HG02970 (cell line): Measurements from ENCODE around the gene ACTR6.
"Not testable (repeated sequence)": the region's sequence is repeated elsewhere in the genome, so short reads cannot be mapped to it uniquely, and the experiment has no call there.

ENCODE experiments used
- ATAC-seq: cut with Tn5 transposase; IDR thresholded peaks from one replicate; pipeline ENCODE4 v1.9.1; 2021; ENCODE audit warnings: mild to moderate bottlenecking, moderate library complexity, moderate number of reproducible peaks; ENCODE audit not compliant: unreplicated experiment, low FRiP score

Gene ACTR6

DNA sequence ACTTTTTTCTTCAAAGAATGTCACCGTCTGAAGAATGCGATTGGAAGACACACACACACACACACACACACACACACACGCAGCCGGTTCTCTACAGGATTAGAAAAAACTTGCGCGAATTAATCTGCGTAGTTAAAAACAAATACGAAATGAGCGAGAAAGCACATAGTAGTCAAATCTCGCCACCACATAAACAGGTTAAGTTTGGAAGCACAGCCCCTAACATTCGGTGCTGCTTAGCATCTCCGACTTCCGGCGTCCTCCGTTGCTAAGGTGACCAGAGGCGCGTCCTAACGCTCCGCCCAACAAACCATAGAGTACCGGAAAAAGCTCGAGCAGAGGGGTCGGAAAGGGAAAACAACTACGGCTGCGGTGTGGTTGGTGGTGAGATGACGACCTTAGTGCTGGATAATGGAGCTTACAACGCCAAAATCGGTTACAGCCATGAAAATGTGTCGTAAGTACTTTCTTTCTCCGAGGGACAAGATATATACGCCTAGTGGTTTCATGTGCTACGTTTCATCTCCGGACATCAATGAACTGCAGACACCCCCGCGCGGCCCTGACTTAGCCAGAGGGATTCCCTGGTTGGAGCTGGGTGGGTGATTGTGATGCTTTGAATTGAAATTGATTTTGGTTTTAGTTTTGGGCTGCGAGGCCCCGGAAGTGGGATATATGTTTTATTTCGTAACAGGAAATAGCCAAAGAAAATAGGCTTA lies at the start of gene ACTR6:
Gene ACTR6 (plus strand): TSS at position 353 of the 719 bp plus-strand sequence. CDS start 37 bp downstream, at position 390.
- peak; percentile 91 for ATAC-seq

DNA sequence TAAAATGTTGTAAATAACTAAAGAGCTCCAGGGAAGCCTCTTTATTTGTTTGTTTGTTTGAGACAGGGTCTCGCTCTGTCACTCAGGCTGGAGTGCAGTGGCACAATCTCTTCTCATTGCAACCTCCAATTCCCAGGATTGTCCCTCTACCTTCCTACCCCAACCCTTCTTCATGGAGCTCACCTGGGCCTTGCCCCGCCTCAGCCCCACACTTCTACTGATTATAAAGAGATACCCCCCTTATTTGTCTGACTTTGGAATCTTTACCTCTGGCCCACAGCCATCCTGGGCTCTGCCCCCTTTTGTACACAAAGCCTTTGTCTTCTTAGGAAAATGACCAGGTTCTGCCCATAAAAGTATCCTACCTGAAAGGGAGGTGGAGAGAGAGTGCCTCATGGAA lies 48.8 kb upstream of the ACTR6 start:
- no peak for ATAC-seq

DNA sequence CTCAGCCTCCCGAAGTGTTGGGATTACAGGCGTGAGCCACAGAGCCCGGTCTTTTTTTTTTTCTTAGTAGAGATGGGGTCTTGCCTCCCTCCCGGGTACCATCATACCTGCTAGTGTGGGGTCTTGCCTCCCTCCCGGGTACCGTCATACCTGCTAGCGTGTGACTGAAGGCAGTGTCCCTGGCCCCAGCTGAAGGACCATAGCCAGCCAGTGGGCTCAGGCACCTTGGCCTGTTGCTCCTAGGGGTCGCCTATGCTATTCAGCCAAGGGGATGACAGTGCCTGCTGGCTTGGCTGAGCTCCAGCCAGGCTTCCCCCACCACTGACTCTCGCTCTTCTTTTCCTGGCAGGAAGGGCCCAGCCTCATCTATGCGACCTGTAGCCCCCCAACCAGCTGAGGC lies 47.5 kb upstream of the ACTR6 start:
- no peak for ATAC-seq

DNA sequence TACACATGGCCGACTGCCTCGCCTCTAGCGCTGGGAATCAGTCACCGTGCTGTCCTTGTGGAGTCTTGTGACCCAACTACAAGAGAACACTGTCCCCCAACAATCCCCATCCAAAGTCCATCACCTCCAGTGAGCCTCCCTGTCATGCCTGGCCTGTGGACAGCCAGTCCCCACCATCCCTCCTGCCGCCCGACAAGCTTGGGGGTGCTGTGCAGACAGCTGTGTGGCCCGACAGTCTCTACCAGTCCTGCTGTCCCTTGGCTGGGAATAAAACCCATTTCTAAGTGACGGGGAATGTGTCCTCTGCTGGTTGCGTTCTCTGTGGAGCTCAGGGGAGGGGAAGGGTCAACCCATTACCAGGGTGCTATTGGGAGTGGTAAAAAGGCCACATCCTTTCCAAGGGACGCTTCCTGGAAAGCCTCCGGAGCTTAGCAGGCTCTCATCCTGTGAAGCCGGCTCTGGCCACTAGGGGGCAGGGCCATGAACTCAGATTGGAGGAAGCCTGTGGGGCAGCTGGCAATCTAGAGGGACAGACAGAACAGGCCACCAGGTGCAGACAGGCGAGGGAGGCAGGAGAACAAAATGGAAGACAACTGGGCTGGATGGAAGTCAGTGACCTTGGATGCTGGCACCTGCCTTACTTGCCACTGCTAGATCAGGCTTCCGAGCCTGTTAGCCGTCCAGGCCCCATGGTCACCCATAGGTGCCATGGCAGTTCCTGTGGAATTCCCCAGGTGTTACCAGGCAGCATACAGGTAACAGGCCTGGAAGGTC lies 46.0 kb upstream of the ACTR6 start:
- no peak for ATAC-seq

DNA sequence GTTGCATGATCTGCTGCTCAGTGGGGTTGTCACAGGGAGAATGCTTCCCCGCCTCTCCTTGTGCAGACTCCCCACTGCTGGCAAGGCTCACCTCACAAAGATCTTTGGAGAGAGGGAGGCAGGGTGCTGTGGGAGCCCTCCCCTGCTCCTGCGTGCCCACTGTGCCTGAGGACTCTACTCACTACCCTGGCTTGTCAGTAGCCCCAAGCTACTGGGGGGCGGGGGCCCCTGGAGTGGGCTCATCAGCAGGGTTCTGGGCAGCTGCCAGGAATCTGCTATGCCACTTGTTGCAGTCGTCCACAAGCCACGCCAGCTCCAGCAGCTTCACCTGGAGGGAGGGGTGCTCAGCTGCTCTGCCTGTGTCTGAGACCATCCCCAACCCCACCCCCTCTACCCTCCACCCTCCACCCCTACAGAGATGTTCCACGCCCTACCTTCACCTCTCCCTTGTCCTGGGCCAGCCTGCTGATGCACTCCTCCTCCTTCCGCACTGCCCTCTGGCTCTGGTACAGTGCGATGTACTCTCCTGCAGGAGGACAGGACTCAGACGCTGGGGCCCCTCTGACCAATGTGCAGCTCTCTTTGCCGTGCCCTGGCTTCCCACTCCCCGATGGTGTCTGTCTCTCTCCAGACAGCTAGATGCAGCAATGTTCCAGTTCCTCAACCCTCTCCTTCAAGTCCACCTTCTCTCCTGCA lies 43.7 kb upstream of the ACTR6 start:
- no peak for ATAC-seq

DNA sequence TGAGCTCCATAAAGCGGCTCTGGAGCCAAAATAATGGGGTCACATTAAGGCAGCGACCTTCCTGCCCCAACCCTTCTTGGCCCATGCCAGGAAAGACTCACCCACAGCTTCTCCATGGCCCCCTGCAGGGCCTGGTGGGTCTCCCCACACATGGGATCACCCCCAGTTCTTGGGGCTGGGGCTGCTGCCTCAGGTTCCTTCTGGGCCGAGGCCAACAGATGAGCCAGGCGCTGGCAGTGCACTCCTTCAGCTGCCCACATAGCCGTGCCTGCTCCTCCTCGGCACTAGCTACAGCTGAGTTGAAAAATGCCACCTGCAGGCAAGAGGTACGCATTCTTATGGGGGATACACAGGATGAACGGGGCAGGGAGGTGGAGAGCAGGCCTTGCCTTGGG lies 43.2 kb upstream of the ACTR6 start:
- no peak for ATAC-seq

DNA sequence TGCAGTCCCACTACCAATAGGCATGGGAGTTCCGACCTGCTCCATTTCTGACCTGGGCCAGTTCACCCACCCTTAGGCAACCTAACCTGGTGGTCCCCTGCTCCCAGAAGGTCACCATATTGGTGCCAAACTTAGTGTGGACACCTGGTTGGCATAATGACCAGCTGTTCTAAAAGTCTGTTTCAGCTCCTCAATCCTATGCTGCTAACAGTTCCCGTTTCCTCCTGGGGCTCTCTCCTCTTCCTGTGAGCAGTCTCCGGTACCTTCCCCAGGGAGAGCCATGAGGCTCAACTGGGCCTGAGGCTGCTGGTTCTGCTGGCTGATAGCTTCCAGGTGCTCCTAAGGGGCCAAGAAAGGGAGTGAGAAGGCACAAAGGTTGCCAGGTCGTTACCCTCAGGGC lies 42.1 kb upstream of the ACTR6 start:
- no peak for ATAC-seq

DNA sequence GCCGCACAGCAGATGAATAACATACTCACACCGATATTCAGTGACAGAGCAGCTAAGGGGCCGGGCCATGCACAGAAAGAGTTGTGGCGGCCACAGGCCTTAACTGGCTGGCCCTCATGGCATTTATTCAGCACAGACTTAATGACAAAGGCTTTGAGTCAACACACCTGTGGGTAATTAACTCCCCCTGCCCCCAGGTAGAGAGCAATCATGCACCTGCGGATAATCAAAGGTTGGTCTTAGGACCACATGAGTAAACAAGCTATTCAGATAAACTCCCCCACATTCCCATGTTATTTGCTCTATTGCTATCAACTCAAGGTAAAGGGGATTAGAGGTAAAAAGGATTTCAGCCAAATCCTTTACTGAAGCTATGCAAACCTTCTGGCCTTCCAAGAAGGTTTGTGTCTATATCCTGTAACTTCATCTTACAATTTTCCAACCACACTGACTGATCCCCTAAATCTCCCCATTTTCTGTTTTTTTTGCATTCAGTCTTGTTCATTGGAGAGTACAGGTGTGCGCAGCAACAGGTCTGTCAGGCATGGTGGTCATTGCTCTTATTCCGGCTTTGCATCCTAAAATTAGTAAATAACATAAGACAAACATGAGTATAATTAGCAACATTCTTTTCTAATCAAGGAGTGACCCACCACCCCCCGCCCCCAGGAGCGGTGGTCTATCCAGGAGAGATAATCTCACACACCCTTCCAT lies 41.1 kb upstream of the ACTR6 start:
- ATAC-seq = no peak

DNA sequence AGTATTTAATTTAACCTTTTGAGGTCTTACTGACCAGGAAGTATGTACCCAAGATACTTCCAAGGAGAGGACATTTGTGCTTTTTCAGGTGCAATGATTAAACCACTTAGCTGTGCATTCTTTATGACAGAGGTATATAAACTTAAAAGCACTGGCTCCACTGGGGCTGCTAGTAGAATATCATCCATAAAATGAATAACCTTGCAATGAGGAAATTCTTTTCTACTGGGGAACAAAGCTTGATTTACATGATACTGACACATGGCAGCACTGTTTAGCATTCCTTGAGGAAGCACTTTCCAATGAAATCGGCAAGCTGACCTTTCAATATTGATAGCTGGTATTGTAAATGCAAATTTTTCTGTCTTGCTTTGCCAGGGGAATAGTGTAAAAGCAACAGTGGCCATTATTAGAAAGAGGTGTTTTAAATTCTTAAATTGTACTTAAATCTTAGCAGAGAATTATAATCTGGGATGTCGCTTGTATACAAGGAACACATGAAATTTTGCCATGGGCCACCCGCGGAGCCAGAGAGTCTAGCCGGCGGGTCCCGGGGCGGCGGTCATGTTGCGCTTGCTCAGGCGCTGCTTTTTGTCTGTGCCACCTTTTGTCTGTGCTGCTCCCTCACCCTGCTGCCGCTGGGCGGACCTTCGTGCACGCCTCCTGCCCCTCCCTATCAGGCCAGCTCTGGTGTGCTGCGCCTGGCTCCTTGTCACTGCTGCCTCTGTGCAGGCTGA lies 37.0 kb upstream of the ACTR6 start:
- peak; percentile 98 for ATAC-seq

DNA sequence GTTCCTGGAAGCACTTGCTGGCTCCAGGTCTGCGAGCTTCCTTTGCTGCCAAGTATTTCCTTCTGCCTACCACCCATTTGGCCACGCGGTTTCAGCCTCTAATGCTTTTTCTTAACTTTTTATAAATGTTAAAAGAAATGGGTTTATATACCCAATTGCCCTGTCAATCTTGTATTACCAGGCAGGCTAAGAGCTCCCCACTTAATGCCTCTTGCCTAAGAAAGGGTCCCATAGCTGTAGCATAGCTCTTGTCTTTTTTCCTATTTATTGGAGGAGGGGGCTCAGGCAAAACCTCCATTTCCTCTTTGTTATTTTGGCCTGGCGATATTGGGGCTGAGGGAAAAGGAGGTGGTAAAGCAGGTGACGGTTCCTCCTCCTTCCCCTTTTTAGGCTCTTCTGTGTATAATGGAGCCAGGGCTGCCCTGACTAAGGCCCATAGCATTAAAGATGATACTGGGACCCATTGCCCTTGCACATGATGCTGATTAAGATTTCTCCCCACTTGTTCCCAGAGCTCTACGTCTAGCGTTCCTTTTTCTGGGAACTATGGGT lies 36.4 kb upstream of the ACTR6 start:
- no peak for ATAC-seq

DNA sequence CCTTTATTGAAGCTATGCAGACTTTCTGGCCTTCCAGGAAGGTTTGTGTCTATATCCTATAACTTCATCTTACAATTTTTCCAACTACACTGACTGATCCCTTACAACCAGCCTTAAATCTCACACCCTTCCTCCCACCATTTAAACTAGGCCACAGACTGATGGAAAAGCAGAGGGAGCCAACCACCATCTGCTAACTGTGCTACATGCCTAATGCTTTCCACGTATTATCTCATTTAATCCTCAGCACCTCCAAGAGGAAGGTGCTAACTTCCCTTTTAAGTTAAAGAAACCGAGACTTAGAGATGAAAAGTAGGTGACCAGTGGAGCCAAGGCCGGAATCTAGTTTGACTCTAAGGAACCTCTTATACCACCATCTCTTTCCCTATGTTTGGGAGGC lies 35.3 kb upstream of the ACTR6 start:
- no peak for ATAC-seq

DNA sequence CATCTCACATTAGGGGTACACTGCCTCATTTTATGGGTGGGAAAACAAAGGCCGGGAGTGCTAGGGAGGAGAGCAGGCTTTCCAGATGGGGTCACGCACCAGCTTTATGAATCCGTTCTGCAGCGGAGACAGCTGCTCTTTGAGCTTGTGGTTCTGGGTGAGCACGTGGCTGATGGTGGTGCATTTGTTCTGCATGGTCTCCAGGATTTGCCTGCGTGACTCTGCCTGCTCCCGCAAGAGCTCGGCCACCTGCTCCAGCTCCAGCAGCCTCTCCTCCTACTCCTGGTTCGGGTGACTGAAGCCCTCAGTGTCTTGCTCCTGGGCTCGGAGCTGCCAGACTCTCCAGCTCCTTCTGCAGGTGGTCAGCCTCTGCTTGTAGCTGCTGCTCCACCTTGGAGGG lies 34.4 kb upstream of the ACTR6 start:
- no peak for ATAC-seq

DNA sequence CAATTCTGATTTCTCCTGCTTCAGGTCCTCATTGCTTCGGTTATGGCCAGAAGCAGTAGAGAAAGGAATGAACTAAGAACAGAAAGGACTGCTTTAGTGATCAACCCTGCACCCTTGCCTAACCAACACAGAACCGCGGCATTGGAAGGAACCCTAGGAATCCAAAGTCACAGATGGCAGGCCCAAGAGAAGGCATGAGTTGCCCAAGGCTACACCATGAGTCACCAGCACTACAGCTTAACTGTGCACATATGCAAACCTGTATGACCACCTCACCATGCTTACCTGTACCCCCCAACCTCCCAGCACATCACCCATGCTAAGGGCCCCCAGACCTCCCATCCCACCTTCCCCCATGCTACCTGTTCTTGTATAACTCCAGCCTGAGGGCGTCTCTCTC lies 32.1 kb upstream of the ACTR6 start:
- no peak for ATAC-seq

DNA sequence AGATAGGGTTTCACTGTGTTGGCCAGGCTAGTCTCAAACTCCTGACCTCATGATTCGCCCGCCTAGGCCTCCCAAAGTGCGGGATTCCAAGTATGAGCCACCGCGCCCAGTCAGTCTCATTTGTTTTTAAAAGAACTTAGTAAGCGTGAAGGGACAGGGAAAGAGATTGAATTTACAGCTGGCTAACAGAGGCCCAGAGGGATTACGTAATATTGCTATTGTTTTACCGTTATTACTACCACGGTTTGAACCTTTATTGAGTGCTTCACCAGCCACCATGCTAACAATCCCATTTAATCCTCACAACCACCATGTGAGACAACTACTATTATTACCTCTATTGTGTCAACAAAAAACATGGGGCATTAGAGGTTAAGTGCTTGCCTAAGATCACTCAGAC lies 31.3 kb upstream of the ACTR6 start:
- no peak for ATAC-seq

DNA sequence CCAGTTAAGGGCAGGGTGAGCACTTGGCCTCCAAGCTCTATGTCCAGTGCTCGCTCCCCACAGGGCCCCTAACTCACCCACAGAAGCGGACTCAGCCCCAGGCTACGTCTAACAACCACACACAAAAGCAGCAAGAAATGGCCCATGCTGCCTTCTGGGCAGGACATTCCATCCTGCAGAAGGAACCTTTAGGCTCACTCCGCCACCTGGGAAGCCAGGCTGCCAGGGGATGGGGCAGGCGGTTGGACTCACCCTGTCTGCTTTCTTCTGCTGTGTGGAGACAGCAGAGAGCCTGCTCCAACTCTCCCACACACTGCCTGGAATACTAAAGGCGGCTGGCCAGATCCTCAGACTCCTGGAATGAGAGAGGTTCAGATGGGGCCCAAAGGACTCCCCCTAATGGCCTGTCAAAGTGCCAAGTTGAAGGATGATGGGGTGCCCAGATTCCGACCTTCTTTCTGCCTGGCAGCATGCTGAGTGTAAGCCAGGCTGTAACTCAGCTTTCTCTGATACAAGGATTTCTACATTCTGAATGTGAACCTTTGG lies 30.2 kb upstream of the ACTR6 start:
- no peak for ATAC-seq

DNA sequence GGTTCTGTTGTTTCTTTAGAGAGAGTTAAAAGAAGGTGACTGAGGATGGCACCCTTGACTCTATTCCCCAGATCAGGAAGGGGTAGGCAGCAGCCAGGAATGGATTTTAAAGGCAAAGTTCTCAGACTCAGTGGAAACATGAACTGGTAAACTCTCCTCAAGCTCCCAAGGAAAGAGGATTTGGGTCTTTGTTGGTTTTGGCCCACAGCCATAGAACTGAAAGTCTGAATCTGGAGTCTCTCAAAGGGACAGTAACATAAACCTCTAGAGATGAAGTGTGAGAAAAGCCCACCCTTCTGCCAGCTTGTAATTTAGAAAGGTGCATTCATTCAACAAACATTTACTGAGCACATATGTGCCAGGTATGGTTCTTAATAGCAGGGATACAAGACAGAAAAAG lies 29.4 kb upstream of the ACTR6 start:
- no peak for ATAC-seq

DNA sequence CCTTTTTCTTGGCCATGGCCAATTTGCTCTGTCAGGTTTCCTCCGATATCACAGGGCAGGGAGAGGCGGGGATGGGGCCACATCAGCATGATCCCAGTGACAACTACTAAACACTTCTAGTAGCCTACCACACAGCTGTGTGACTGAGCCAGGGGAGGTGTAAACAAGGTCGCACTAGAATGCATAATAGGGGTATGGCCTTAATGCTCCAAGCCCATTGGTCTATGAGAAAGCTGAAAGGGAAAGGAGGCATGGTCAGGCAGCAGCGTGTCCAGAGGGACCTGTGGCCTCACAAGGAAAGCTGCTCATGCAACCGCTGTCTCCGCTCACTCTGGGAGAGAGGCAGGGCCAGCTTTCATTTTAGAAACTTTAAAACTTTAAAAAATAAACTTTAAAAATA lies 27.5 kb upstream of the ACTR6 start:
- no peak for ATAC-seq

DNA sequence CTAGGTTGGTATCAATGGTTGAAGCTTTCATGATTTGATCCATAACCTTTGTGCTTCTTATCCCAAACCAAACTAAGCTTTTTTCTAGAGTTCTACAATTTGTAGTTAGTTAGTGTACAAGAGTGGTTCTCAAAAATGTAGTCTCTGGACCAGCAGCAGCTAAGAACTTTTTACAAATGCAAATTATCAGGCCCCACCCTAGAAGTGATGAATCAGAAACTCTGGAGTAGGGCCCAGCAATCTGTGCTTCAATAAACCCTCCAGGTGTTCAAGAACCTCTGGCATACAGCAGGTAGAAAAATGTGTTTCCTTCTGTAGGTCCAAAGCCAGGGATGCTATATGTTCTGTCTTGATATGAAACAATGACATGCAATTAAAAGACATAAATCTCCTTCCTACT lies 26.1 kb upstream of the ACTR6 start:
- no peak for ATAC-seq

DNA sequence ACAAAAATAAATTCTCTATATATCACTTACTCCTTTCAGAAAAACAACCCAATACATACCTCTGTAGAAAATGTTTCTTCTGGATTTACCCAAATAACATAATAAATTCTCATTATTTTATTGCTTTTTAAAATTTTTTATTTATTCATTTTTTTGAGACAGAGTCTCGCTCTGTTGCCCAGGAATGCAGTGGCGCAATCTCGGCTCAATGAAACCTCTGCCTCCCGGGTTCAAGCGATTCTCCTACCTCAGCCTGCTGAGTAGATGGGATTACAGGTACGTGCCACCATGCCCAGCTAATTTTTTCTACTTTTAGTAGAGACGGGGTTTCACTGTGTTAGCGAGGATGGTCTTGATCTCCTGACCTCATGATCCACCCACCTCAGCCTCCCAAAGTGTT lies 24.1 kb upstream of the ACTR6 start:
- ATAC-seq = not testable (repeated sequence)

DNA sequence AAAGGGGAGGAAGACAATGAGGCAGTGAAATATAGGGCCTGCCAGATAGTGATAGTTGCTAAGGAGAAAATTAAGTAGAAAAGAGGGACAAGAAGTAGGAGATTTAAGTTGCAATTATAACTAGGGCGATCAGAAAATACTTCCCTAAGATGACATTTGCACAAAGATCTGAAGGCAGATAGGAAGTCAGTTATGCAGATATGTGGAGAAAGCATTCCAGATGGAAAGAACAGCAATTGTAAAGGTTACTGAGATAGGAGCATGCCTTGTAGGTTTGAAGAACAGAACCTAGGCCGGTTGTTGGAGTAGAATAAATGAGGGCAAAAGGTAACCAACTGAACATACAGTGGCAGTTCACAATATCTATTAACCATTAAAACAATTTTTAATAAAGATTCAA lies 21.4 kb upstream of the ACTR6 start:
- no peak for ATAC-seq
